ENCODE data around the gene URI1. TPM values are rescaled to one million over a fixed set of nuclear protein-coding genes. Genes with fewer than 3 reads are reported as not detected.
"Not testable (repeated sequence)": the region's sequence is repeated elsewhere in the genome, so short reads cannot be mapped to it uniquely, and the experiment has no call there.

Gene URI1
- total RNA-seq, 2 experiments from 2014 or later, result 67.4 to 69.4 TPM

GRCh38 chr19:29939628-29940027 is 2.4 kb upstream of the URI1 start:
- POLR2A ChIA-PET, result no interaction called here
- CTCF ChIA-PET, result no interaction called here

GRCh38 chr19:29940971-29941585 is 961 bp upstream of the URI1 start:
- ChIA-PET CTCF (interaction anchor here (0.7 to 1.1 kb wide), 4 partner anchors 57 to 161 kb away, joined by 3 to 4 read pairs (median 4); no protein-coding TSS in a partner anchor), POLR2A (interaction anchor here (0.5 to 1.4 kb wide), 8 partner anchors 21 to 335 kb away, joined by 3 to 4 read pairs (median 3); partner anchors contain the start of gene POP4)

GRCh38 chr19:29942404-29943261 is 594 bp downstream of the URI1 start:
- CTCF ChIA-PET, result interaction anchor here (0.5 to 1.1 kb wide), 2 partner anchors 70 to 89 kb away, joined by 3 to 4 read pairs; no protein-coding TSS in a partner anchor
- POLR2A ChIA-PET, result interaction anchor here (0.6 to 1.3 kb wide), 7 partner anchors 9 to 337 kb away, joined by 3 to 6 read pairs (median 3); partner anchors contain the start of gene POP4

- ChIA-PET CTCF (no interaction called here), POLR2A (no interaction called here)
Measured at GRCh38 chr19:29943615-29944014, 1.6 kb downstream of the URI1 start.

GRCh38 chr19:29944390-29945012 is 2.5 kb downstream of the URI1 start:
- ChIA-PET CTCF (no interaction called here), POLR2A (interaction anchor here (0.6 kb wide), 1 partner anchor 272 kb away, joined by 3 read pairs; no protein-coding TSS in a partner anchor)

GRCh38 chr19:29945017-29945416 is 3.0 kb downstream of the URI1 start:
- ChIA-PET POLR2A (interaction anchor here (0.6 kb wide), 1 partner anchor 272 kb away, joined by 3 read pairs; no protein-coding TSS in a partner anchor), CTCF (no interaction called here)

GRCh38 chr19:29945433-29945832 is 3.4 kb downstream of the URI1 start:
- POLR2A ChIA-PET, result no interaction called here

GRCh38 chr19:29946645-29947044 is 4.6 kb downstream of the URI1 start:
- ChIA-PET POLR2A (interaction anchor here (0.5 kb wide), 1 partner anchor 94 kb away, joined by 3 read pairs; no protein-coding TSS in a partner anchor), CTCF (no interaction called here)

More at GRCh38 chr19:29945433-29945832, 3.4 kb downstream of the URI1 start:
- CTCF ChIA-PET, result no interaction called here

GRCh38 chr19:29947871-29948270 is 5.8 kb downstream of the URI1 start:
- POLR2A ChIA-PET, result no interaction called here
- CTCF ChIA-PET, result no interaction called here

- POLR2A ChIA-PET, CTCF ChIA-PET: not testable (repeated sequence)
Measured at GRCh38 chr19:29948759-29949470, 6.9 kb downstream of the URI1 start.

GRCh38 chr19:29952177-29952576 is 10.1 kb downstream of the URI1 start:
- ChIA-PET POLR2A (no interaction called here), CTCF (no interaction called here)

GRCh38 chr19:29952646-29953045 is 10.6 kb downstream of the URI1 start:
- POLR2A ChIA-PET, result no interaction called here
- CTCF ChIA-PET, result no interaction called here

GRCh38 chr19:29953352-29954247 is 11.6 kb downstream of the URI1 start:
- CTCF ChIA-PET, result no interaction called here
- POLR2A ChIA-PET, result no interaction called here

GRCh38 chr19:29956855-29957254 is 14.8 kb downstream of the URI1 start:
- ChIA-PET CTCF (interaction anchor here (0.6 kb wide), 1 partner anchor 208 kb away, joined by 3 read pairs; no protein-coding TSS in a partner anchor), POLR2A (no interaction called here)

GRCh38 chr19:29961311-29961710 is 19.3 kb downstream of the URI1 start:
- CTCF ChIA-PET, result no interaction called here
- POLR2A ChIA-PET, result interaction anchor here (0.7 kb wide), 1 partner anchor 232 kb away, joined by 5 read pairs; no protein-coding TSS in a partner anchor

GRCh38 chr19:29962793-29963192 is 20.8 kb downstream of the URI1 start:
- CTCF ChIA-PET, result no interaction called here
- POLR2A ChIA-PET, result interaction anchor here (1.1 kb wide), 1 partner anchor 20 kb away, joined by 3 read pairs; no protein-coding TSS in a partner anchor

GRCh38 chr19:29963576-29963975 is 21.5 kb downstream of the URI1 start:
- ChIA-PET POLR2A (interaction anchor here (0.6 to 1.1 kb wide), 2 partner anchors 21 to 88 kb away, joined by 3 to 5 read pairs; no protein-coding TSS in a partner anchor), CTCF (interaction anchor here (0.6 to 0.7 kb wide), 2 partner anchors 67 to 68 kb away, joined by 3 read pairs; no protein-coding TSS in a partner anchor)

GRCh38 chr19:29964171-29964570 is 22.1 kb downstream of the URI1 start:
- ChIA-PET CTCF (interaction anchor here (0.6 to 0.7 kb wide), 2 partner anchors 67 to 68 kb away, joined by 3 read pairs; no protein-coding TSS in a partner anchor), POLR2A (interaction anchor here (0.6 kb wide), 1 partner anchor 89 kb away, joined by 5 read pairs; no protein-coding TSS in a partner anchor)

Measured in activated CD8-positive, alpha-beta memory T cell treated with anti-CD3 and anti-CD28 coated beads for 36 hours (primary cell).